ENCODE results near the gene DDAH1. TPM values are rescaled to one million over a fixed set of nuclear protein-coding genes. Genes with fewer than 3 reads are reported as not detected.

DDAH1 gene
- total RNA-seq, 1 experiment from 2014 or later: 7.9 TPM

DNA sequence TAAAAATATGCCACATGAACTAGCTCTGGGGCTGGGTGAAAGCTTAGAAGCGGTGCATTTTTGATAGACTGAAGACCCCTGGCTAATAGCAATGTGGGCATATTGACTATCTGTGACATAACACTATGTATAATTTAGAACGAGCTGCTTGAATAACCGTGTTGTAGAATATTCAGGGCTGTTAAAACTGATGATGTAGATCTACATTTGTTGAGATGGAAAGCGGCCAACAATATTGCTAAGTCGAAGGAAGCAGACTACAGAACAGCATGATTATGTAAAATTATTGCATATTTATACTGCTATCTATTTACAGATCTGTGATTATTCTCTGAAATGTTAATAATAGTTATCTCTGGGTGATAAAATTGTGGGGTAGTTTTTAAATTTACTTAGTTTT is 147.4 kb downstream of the DDAH1 start:
- H3K9me3 Mint-ChIP-seq (ENCODE audit: unreplicated experiment): no peaks in the 10 kb centered on the region
- TF ChIP-seq, protein P1, sequence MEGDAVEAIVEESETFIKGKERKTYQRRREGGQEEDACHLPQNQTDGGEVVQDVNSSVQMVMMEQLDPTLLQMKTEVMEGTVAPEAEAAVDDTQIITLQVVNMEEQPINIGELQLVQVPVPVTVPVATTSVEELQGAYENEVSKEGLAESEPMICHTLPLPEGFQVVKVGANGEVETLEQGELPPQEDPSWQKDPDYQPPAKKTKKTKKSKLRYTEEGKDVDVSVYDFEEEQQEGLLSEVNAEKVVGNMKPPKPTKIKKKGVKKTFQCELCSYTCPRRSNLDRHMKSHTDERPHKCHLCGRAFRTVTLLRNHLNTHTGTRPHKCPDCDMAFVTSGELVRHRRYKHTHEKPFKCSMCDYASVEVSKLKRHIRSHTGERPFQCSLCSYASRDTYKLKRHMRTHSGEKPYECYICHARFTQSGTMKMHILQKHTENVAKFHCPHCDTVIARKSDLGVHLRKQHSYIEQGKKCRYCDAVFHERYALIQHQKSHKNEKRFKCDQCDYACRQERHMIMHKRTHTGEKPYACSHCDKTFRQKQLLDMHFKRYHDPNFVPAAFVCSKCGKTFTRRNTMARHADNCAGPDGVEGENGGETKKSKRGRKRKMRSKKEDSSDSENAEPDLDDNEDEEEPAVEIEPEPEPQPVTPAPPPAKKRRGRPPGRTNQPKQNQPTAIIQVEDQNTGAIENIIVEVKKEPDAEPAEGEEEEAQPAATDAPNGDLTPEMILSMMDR (IDR thresholded peaks at IDR 0.05; ENCODE audit: unreplicated experiment): no peak
- H3K4me1 Mint-ChIP-seq (ENCODE audit: insufficient read depth, unreplicated experiment): peaks cover 35% of the 10 kb centered on the region
- DNase-seq (ENCODE audit: unreplicated experiment): no peak
- H3K27me3 Mint-ChIP-seq (ENCODE audit: insufficient read depth, unreplicated experiment): no peaks in the 10 kb centered on the region
- intact Hi-C loops (cut with micrococcal nuclease): no loop called here
- no peaks in the 10 kb centered on the region for H3K36me3 Mint-ChIP-seq (ENCODE audit: insufficient read depth, unreplicated experiment)
- H3K27ac Mint-ChIP-seq (ENCODE audit: low read depth, unreplicated experiment): no peak overlapping the region
- CTCF ChIA-PET: interaction anchor here (0.5 to 1.4 kb wide), 2 partner anchors 11 to 263 kb away, joined by 4 to 5 read pairs; partner anchors contain the start of gene CCN1
- BruUV-seq (replicated peaks): no TSS peak
- POLR2A ChIA-PET: interaction anchor here (1.2 to 2.7 kb wide), 3 partner anchors 12 to 41 kb away, joined by 3 to 13 read pairs (median 5); partner anchors contain the start of gene BCL10
- H3K4me3 Mint-ChIP-seq (ENCODE audit: unreplicated experiment): no peak overlapping the region

DNA sequence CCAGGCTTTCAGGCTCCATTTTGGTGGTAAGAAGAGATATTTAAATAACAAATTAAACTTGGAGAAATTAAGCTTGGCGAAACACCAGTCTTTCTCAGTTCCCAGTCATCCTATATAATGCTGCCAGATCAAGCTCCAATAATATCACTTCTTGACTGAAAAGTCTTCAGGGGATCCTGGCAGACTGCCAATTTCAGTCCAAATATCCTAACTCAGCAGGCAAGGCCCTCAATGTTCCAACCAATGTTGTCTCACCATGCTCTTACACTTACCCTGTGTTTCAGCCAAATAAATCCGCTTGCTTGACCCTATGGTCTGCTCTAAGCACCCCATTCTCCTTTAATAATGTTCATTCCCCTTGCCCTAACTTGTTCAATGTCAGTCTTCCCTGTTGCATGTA is 148.6 kb downstream of the DDAH1 start:
- POLR2A ChIA-PET: interaction anchor here (1.2 to 2.7 kb wide), 3 partner anchors 40 to 57 kb away, joined by 3 to 13 read pairs (median 4); partner anchors contain the start of genes BCL10 and C1orf52
- TF ChIP-seq, protein P1 (IDR thresholded peaks at IDR 0.05; ENCODE audit: unreplicated experiment): no peak
- CTCF ChIA-PET: interaction anchor here (0.7 to 0.9 kb wide), 2 partner anchors 24 to 109 kb away, joined by 3 to 4 read pairs; no protein-coding TSS in a partner anchor
- no TSS peak for BruUV-seq (replicated peaks)
- Mint-ChIP-seq H3K36me3 (ENCODE audit: insufficient read depth, unreplicated experiment) (no peaks in the 10 kb centered on the region), H3K27me3 (ENCODE audit: insufficient read depth, unreplicated experiment) (no peaks in the 10 kb centered on the region), H3K9me3 (ENCODE audit: unreplicated experiment) (no peaks in the 10 kb centered on the region), H3K27ac (ENCODE audit: low read depth, unreplicated experiment) (no peak overlapping the region), H3K4me3 (ENCODE audit: unreplicated experiment) (no peak overlapping the region), H3K4me1 (ENCODE audit: insufficient read depth, unreplicated experiment) (peaks cover 35% of the 10 kb centered on the region)
- intact Hi-C loops (cut with micrococcal nuclease): no loop called here
- DNase-seq (ENCODE audit: unreplicated experiment): no peak

DNA sequence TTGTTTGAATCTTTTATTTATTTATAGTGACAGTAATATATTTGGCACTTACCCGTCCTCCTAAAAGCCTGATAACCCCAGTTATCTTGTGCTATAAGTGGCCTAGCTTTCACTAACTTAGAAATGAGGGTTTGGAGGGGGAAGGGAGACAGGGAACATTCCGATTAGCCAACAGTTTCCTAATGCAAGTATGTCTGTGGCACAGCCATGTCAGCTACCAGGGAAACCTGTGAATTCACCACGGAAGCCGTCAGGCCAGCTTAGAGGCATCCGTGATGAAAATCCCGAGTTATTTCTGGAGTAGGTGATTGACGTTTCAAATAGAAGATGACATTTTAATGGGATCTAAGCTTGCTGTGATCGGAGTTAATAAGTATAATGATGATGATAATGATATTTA is 149.2 kb downstream of the DDAH1 start:
- no peaks in the 10 kb centered on the region for H3K36me3 Mint-ChIP-seq (ENCODE audit: insufficient read depth, unreplicated experiment)
- ChIA-PET POLR2A (interaction anchor here (0.7 to 2.7 kb wide), 6 partner anchors 25 to 57 kb away, joined by 3 to 13 read pairs (median 4); partner anchors contain the start of genes BCL10 and C1orf52), CTCF (interaction anchor here (0.9 to 1.1 kb wide), 2 partner anchors 25 to 27 kb away, joined by 4 read pairs; no protein-coding TSS in a partner anchor)
- H3K4me3 Mint-ChIP-seq (ENCODE audit: unreplicated experiment): no peak overlapping the region
- intact Hi-C loops (cut with micrococcal nuclease): no loop called here
- H3K9me3 Mint-ChIP-seq (ENCODE audit: unreplicated experiment): no peaks in the 10 kb centered on the region
- TF ChIP-seq, protein P1 (IDR thresholded peaks at IDR 0.05; ENCODE audit: unreplicated experiment): no peak
- no peak overlapping the region for H3K27ac Mint-ChIP-seq (ENCODE audit: low read depth, unreplicated experiment)
- H3K27me3 Mint-ChIP-seq (ENCODE audit: insufficient read depth, unreplicated experiment): no peaks in the 10 kb centered on the region
- H3K4me1 Mint-ChIP-seq (ENCODE audit: insufficient read depth, unreplicated experiment): peaks cover 33% of the 10 kb centered on the region
- DNase-seq (ENCODE audit: unreplicated experiment): no peak
- BruUV-seq (replicated peaks): no TSS peak

DNA sequence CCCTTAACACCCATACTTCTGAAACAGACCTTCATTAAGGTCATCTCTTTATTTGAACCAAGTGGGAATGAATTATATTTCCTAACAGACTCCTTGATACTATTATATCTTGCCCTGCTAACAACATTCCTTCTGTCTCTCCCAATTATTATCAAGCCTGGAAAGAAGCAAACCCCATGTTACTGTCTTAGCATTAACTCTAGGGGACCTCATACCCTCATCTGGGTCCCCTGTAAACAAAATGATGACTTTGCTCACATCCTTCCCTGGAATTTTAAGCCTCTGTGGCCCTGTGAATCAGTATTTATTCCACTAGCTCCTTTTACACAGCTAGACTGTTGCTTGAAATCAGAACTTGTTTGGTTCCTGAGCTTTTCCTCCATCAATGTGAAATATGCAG is 150.2 kb downstream of the DDAH1 start:
- POLR2A ChIA-PET: interaction anchor here (0.8 to 2.3 kb wide), 11 partner anchors 12 to 266 kb away, joined by 3 to 11 read pairs (median 4); partner anchors contain the start of genes BCL10, C1orf52 and CCN1
- Mint-ChIP-seq H3K36me3 (ENCODE audit: insufficient read depth, unreplicated experiment) (no peaks in the 10 kb centered on the region), H3K27me3 (ENCODE audit: insufficient read depth, unreplicated experiment) (no peaks in the 10 kb centered on the region), H3K4me1 (ENCODE audit: insufficient read depth, unreplicated experiment) (peaks cover 25% of the 10 kb centered on the region), H3K27ac (ENCODE audit: low read depth, unreplicated experiment) (peak overlapping the region; percentile 87), H3K4me3 (ENCODE audit: unreplicated experiment) (no peak overlapping the region), H3K9me3 (ENCODE audit: unreplicated experiment) (no peaks in the 10 kb centered on the region)
- TF ChIP-seq, protein P1 (IDR thresholded peaks at IDR 0.05; ENCODE audit: unreplicated experiment): no peak
- no peak for DNase-seq (ENCODE audit: unreplicated experiment)
- intact Hi-C loops (cut with micrococcal nuclease): no loop called here
- CTCF ChIA-PET: interaction anchor here (1.7 kb wide), 1 partner anchor 86 kb away, joined by 6 read pairs; no protein-coding TSS in a partner anchor
- BruUV-seq (replicated peaks): no TSS peak
